HepG2 (cell line): ENCODE data around the gene POLA2. TPM values are rescaled to one million over a fixed set of nuclear protein-coding genes. Genes with fewer than 3 reads are reported as not detected.

ENCODE experiments used
- ATM ChIP-seq: fragments of 450-650 bp; IDR thresholded peaks from 2 replicates; pipeline ENCODE4 v1.7.1; 2017; ENCODE audit warnings: mild to moderate bottlenecking, borderline replicate concordance
- BRCA1 ChIP-seq: sonication (generic); formaldehyde crosslinking; IDR thresholded peaks from 2 replicates; pipeline ENCODE4 v1.4.0; 2020; ENCODE audit warnings: missing genetic modification reagents
- HNF4G ChIP-seq, 2 experiments: sonication (generic) in 1 of 2; formaldehyde crosslinking in 1 of 2; IDR thresholded peaks; 2 replicates each; pipeline versions ENCODE4 v1.4.0 to v1.6.1; 2011 to 2020; ENCODE audit warnings: borderline replicate concordance in 2 of 2, low read depth in 2 of 2, mild to moderate bottlenecking in 2 of 2, low read length in 1 of 2, missing genetic modification reagents in 1 of 2, moderate library complexity in 1 of 2
- KLF12 ChIP-seq: sonication (generic); formaldehyde crosslinking; IDR thresholded peaks from 2 replicates; pipeline ENCODE4 v1.4.0; 2020; ENCODE audit warnings: missing genetic modification reagents, borderline replicate concordance
- KLF16 ChIP-seq, 2 experiments: sonication (generic) in 1 of 2; formaldehyde crosslinking in 1 of 2; IDR thresholded peaks; 2 replicates each; pipeline versions ENCODE4 v1.6.1 to v1.8.0; 2016 to 2023; ENCODE audit warnings: missing genetic modification reagents in 2 of 2, missing compliant biosample characterization in 1 of 2
- LCORL ChIP-seq, 2 experiments: fragments of 450-650 bp in 1 of 2; sonication (generic) in 1 of 2; formaldehyde crosslinking in 1 of 2; IDR thresholded peaks; 2 replicates each; pipeline versions ENCODE4 v1.5.0 to v1.6.1; 2017 to 2020; ENCODE audit warnings: antibody characterized with exemption in 1 of 2, missing genetic modification reagents in 1 of 2
- MIXL1 ChIP-seq: IDR thresholded peaks from 2 replicates; pipeline ENCODE4 v1.6.1; 2016
- NFIC ChIP-seq: IDR thresholded peaks from 2 replicates; pipeline ENCODE4 v1.6.1; 2012; ENCODE audit warnings: mild to moderate bottlenecking, low read length, inconsistent platforms
- TAF1 ChIP-seq: sonication (generic); formaldehyde crosslinking; IDR thresholded peaks from 2 replicates; pipeline ENCODE4 v1.4.0; 2020; ENCODE audit warnings: missing genetic modification reagents
- TCF12 ChIP-seq, 2 experiments: fragments of 450-650 bp in 1 of 2; sonication (generic) in 1 of 2; formaldehyde crosslinking in 1 of 2; IDR thresholded peaks; 2 replicates each; pipeline versions ENCODE4 v1.6.1 to v1.8.0; 2017 to 2022; ENCODE audit warnings: antibody characterized with exemption in 1 of 2, mild to moderate bottlenecking in 1 of 2, missing genetic modification reagents in 1 of 2, moderate library complexity in 1 of 2
- ZNF34 ChIP-seq: sonication (generic); formaldehyde crosslinking; IDR thresholded peaks from 2 replicates; pipeline ENCODE4 v1.4.0; 2020; ENCODE audit warnings: mild to moderate bottlenecking, missing genetic modification reagents, borderline replicate concordance
- ZNF446 ChIP-seq: sonication (generic); formaldehyde crosslinking; IDR thresholded peaks from 2 replicates; pipeline ENCODE4 v1.5.0; 2020; ENCODE audit warnings: mild to moderate bottlenecking, missing genetic modification reagents
- ZNF564 ChIP-seq: sonication (generic); formaldehyde crosslinking; IDR thresholded peaks from 2 replicates; pipeline ENCODE4 v1.8.1; 2023; ENCODE audit warnings: mild to moderate bottlenecking, missing genetic modification reagents
- ZNF589 ChIP-seq: sonication (generic); formaldehyde crosslinking; conservative IDR thresholded peaks from 2 replicates; pipeline ENCODE4 v1.8.0; 2022; ENCODE audit warnings: mild to moderate bottlenecking, moderate library complexity, missing genetic modification reagents
- ZNF800 ChIP-seq: sonication (generic); formaldehyde crosslinking; IDR thresholded peaks from 2 replicates; pipeline ENCODE4 v1.4.0; 2020; ENCODE audit warnings: missing genetic modification reagents
- ZSCAN30 ChIP-seq: sonication (generic); formaldehyde crosslinking; IDR thresholded peaks from 2 replicates; pipeline ENCODE4 v1.5.0; 2020; ENCODE audit warnings: mild to moderate bottlenecking, missing genetic modification reagents
- polyA plus RNA-seq, 8 experiments: library from polyadenylated mRNA; depleted of rRNA in 3 of 8; stranded (reverse) in 7 of 8; unstranded in 1 of 8; fragments of >200 nt; fragmentation: Illumina TruSeq in 4 of 8; extraction: Trizol in 4 of 8; gene quantifications; 2 replicates each; pipeline versions ENCODE4 v1.2.1 to v1.2.3, GENCODE V29; 2011 to 2016; ENCODE audit warnings: low read depth in 4 of 8, missing spikeins in 1 of 8, mixed read lengths in 1 of 8; ENCODE audit not compliant: insufficient read depth in 1 of 8
- total RNA-seq, 5 experiments: library from RNA; depleted of rRNA; stranded (reverse); fragments of >200 nt; fragmentation: Illumina TruSeq; extraction: Trizol; gene quantifications; 2 replicates each; pipeline ENCODE4 v1.2.3, GENCODE V29; 2016; ENCODE audit warnings: low read depth in 1 of 5
- TF ChIP-seq, protein P1 (sequence below), 2 experiments: sonication (generic) in 1 of 2; formaldehyde crosslinking in 1 of 2; IDR thresholded peaks; 2 replicates each; pipeline versions ENCODE4 v1.5.1 to v1.6.1; 2011 to 2020; ENCODE audit warnings: borderline replicate concordance in 1 of 2, low read depth in 1 of 2, low read length in 1 of 2, mild to moderate bottlenecking in 1 of 2, missing genetic modification reagents in 1 of 2, moderate library complexity in 1 of 2
- TF ChIP-seq, protein P2 (sequence below): sonication (generic); formaldehyde crosslinking; IDR thresholded peaks from 2 replicates; pipeline ENCODE4 v1.4.0; 2020; ENCODE audit warnings: missing genetic modification reagents
- TF ChIP-seq, protein P3 (sequence below): sonication (generic); formaldehyde crosslinking; IDR thresholded peaks from 2 replicates; pipeline ENCODE4 v1.5.0; 2020; ENCODE audit warnings: mild to moderate bottlenecking, low read depth, missing genetic modification reagents, borderline replicate concordance

The POLA2 gene
- total and polyA plus RNA-seq, 2 of the 13 experiments (the other 11 are each of a cell fraction or from before 2014, with no cell fraction given), result 9.7 to 15.6 TPM

DNA sequence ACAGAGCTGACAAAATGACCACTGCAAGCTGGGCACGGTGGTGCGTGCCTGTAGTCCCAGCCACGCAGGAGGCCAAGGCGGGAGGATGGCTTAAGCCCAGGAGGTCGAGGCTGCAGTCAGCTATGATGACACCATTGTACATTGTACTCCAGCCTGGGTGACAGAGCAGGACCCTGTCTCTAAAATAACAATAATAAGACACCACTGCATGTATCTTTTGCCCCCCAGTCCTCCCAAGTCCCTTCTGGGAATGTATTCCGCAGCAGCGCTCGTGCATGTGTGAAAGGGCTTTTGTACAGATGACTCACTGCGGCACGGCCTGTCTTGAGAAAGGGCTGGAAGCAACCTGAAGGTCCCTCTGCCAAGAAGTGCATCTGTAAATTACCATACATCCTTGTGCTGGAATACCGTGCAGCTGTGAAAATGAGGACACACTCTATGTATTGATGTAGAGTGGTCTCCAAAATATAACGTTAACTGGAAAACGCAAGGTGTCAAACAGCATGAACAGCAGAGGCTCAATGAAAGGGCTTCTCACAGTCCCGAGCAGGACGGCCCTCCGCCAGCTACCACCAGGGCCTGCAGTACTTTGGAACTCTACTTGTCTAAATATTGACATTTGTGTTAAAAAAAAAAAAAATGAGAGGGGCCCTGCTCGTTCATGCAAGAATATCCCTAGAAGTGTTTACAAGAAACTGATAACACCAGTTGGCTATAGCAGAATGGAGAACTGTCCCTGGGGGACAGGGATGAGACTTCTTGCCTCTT lies 43.9 kb downstream of the POLA2 start (continued):
- TF ChIP-seq ZNF34 (no peak), LCORL (IDR thresholded peaks at IDR 0.05) (0 out of 2 replicates have a peak, but pooled peaks have one; percentile 37), LCORL (CRISPR knock-in tag; IDR thresholded peaks at IDR 0.05) (peak; percentile 69), ZNF564 (CRISPR knock-in tag) (0 out of 2 replicates have a peak, but pooled peaks have one; percentile 52), ZSCAN30 (CRISPR knock-in tag) (no peak; the same call in 1 of the 2 replicates), ZNF800 (CRISPR knock-in tag) (peak; percentile 71), ATM (no peak), TAF1 (peak; percentile 30; the same call in 1 of the 2 replicates), ZNF589 (CRISPR knock-in tag) (no peak), ZNF446 (CRISPR knock-in tag) (no peak), KLF12 (peak; percentile 71; the same call in 1 of the 2 replicates), HNF4G (IDR thresholded peaks at IDR 0.05; ENCODE audit: borderline replicate concordance, low read depth, low read length) (peak; percentile 91), HNF4G (CRISPR knock-in tag; IDR thresholded peaks at IDR 0.05; ENCODE audit: borderline replicate concordance, low read depth) (no peak; the same call in 1 of the 2 replicates), MIXL1 (peak; percentile 68; the same call in 1 of the 2 replicates), KLF16 (CRISPR knock-in tag; IDR thresholded peaks at IDR 0.05) (peak in 1 of 2 experiments; percentile 51; a peak in 2 of 4 replicates), NFIC (peak; percentile 81; the same call in 1 of the 2 replicates), TCF12 (IDR thresholded peaks at IDR 0.05) (no peak), TCF12 (CRISPR knock-in tag; IDR thresholded peaks at IDR 0.05) (no peak), BRCA1 (CRISPR knock-in tag) (0 out of 2 replicates have a peak, but pooled peaks have one; percentile 53)
- TF ChIP-seq, protein P1, sequence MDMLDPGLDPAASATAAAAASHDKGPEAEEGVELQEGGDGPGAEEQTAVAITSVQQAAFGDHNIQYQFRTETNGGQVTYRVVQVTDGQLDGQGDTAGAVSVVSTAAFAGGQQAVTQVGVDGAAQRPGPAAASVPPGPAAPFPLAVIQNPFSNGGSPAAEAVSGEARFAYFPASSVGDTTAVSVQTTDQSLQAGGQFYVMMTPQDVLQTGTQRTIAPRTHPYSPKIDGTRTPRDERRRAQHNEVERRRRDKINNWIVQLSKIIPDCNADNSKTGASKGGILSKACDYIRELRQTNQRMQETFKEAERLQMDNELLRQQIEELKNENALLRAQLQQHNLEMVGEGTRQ (IDR thresholded peaks at IDR 0.05; ENCODE audit: low read depth, low read length), result no peak
- TF ChIP-seq, protein P1 (CRISPR knock-in tag; IDR thresholded peaks at IDR 0.05; ENCODE audit: borderline replicate concordance), result no peak
- TF ChIP-seq, protein P2, sequence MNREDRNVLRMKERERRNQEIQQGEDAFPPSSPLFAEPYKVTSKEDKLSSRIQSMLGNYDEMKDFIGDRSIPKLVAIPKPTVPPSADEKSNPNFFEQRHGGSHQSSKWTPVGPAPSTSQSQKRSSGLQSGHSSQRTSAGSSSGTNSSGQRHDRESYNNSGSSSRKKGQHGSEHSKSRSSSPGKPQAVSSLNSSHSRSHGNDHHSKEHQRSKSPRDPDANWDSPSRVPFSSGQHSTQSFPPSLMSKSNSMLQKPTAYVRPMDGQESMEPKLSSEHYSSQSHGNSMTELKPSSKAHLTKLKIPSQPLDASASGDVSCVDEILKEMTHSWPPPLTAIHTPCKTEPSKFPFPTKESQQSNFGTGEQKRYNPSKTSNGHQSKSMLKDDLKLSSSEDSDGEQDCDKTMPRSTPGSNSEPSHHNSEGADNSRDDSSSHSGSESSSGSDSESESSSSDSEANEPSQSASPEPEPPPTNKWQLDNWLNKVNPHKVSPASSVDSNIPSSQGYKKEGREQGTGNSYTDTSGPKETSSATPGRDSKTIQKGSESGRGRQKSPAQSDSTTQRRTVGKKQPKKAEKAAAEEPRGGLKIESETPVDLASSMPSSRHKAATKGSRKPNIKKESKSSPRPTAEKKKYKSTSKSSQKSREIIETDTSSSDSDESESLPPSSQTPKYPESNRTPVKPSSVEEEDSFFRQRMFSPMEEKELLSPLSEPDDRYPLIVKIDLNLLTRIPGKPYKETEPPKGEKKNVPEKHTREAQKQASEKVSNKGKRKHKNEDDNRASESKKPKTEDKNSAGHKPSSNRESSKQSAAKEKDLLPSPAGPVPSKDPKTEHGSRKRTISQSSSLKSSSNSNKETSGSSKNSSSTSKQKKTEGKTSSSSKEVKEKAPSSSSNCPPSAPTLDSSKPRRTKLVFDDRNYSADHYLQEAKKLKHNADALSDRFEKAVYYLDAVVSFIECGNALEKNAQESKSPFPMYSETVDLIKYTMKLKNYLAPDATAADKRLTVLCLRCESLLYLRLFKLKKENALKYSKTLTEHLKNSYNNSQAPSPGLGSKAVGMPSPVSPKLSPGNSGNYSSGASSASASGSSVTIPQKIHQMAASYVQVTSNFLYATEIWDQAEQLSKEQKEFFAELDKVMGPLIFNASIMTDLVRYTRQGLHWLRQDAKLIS, result no peak
- TF ChIP-seq, protein P3, sequence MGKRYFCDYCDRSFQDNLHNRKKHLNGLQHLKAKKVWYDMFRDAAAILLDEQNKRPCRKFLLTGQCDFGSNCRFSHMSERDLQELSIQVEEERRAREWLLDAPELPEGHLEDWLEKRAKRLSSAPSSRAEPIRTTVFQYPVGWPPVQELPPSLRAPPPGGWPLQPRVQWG (CRISPR knock-in tag), result no peak
